ENCODE data around the gene USP13.
A peak's percentile ranks its signal among the peaks of the same experiment; 100 is the strongest.

DNA sequence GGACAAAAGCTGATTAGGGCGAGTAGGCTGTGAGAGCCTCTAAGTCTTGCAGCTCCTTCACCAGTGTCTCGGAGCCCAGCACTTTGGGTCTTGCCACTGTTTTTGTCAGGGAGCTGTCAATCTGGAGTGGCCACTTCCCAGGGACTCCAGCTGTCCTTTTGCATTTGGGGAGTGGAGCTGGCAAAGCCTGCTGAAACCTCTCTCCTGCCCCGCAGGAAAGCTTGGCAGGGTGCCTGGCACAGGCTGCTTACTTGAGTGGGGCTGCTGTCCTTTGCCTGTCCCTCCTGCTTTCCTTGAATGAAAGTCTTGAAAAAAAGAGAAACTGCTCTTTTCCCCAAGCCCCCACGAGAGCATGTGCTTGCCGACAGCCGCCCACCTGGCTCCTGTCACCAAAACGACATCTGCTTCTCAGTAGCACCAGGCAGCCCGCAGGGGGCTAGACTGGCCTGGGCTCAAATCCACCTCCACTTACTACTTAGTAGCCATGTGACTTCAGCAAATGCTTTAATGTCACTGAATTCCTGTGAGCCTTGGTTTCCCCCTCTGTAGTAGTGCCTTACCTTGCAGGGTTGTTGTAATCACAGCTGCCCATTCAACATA is 13.7 kb downstream of the USP13 start:
- TF ChIP-seq, protein P1, sequence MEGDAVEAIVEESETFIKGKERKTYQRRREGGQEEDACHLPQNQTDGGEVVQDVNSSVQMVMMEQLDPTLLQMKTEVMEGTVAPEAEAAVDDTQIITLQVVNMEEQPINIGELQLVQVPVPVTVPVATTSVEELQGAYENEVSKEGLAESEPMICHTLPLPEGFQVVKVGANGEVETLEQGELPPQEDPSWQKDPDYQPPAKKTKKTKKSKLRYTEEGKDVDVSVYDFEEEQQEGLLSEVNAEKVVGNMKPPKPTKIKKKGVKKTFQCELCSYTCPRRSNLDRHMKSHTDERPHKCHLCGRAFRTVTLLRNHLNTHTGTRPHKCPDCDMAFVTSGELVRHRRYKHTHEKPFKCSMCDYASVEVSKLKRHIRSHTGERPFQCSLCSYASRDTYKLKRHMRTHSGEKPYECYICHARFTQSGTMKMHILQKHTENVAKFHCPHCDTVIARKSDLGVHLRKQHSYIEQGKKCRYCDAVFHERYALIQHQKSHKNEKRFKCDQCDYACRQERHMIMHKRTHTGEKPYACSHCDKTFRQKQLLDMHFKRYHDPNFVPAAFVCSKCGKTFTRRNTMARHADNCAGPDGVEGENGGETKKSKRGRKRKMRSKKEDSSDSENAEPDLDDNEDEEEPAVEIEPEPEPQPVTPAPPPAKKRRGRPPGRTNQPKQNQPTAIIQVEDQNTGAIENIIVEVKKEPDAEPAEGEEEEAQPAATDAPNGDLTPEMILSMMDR (IDR thresholded peaks at IDR 0.05) = no peak
- peak in 1 of 2 donors; percentile 7 for TF ChIP-seq POLR2A (IDR thresholded peaks at IDR 0.05)

Data from adrenal gland (tissue), 5 donors.